Activated CD8-positive, alpha-beta memory T cell treated with anti-CD3 and anti-CD28 coated beads for 1 hour (primary cell): ENCODE measurements around the gene CAMK2B.

Experiments
- DNase-seq, 2 donors: peaks; one replicate each; pipeline ENCODE4 v3.0.0-alpha.2; 2020; ENCODE audit warnings: low read depth in 1 of 2; ENCODE audit errors: extremely low read depth in 1 of 2

The CAMK2B gene

DNA sequence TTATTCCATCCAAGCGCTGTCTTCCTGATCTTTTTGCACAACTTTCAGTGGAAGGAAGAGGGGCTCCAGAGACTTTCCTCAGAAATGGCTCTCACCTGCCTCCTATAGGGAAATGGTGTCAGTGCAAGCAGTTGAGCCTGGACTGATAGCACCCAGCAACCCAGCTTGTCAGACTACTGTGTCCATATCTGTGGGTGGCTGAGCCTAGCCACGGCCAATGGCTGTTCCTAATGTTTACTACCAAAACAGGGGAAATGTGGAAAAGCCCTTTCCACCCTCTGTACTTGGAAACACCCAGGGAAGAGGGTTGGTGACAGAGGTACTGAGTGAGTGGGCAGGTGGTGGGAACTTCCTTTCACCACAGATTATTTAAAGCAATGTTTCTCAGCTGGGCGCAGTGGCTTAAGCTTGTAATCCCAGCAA, 128.9 kb downstream of the CAMK2B start:
- no peak for DNase-seq

DNA sequence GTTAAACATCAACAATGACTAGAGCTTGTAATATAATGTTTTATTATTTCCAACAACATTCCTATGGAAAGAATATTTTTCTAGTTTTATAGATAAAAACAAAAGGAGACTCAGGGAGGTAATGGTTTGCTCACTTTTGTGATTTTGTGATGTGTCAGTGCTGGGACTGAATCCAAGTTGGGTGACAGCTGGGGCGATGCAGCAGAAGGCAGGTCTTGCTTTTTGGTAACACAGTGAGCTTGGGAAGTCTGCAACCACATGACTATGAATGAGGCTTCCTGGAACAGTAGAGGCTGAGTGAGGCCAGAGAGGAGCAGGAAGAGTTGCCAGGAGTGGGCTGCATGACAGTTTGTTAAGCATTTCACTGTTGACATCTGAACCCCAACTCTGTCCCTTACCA, 129.5 kb downstream of the CAMK2B start:
- no peak for DNase-seq

DNA sequence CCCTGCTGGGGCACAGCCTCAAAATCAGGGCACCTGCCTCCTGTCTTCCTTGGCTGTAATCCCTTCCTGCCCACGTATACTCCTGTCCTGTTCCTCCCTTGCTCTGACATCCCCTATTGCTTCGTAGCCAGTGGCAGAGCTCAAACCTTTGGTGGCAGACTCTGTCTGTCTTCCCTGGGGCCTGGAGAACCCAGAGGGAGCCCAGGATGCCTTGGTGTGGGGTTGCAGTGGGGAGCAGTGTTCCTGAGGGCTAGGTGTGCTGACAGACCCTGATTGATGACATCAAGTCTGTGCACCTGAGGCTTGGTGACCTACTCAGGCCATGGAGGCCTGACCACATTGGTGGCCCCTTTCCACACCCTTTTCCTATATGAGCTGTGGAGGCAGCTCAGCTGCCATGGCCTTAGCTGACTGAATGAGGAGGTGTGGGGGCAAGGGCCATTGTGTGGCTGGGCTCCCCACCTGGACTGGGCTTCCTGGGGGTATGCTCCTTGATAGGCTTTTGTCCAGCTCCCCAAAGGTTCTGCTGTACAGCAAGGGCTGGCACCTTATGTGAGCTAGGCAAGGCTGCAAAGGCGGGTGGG, 130.7 kb downstream of the CAMK2B start:
- no peak for DNase-seq

DNA sequence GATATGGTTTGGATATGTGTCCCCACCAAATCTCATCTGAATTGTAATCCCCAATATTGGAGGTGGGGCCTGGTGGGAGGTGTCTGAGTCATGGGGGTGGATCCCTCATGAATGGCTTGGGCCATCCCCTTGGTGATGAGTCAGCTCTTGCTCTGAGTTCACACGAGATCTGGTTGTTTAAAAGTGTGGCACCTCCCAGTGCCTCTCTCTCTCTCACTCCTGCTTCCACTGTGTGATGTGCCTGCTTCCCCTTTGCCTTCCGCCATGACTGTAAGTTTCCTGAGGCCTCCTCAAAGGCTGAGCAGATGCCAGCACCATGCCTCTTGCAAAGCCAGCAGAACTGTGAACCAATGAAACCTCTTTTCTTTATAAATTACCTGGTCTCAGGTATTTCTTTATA, 131.3 kb downstream of the CAMK2B start:
- no peak for DNase-seq

DNA sequence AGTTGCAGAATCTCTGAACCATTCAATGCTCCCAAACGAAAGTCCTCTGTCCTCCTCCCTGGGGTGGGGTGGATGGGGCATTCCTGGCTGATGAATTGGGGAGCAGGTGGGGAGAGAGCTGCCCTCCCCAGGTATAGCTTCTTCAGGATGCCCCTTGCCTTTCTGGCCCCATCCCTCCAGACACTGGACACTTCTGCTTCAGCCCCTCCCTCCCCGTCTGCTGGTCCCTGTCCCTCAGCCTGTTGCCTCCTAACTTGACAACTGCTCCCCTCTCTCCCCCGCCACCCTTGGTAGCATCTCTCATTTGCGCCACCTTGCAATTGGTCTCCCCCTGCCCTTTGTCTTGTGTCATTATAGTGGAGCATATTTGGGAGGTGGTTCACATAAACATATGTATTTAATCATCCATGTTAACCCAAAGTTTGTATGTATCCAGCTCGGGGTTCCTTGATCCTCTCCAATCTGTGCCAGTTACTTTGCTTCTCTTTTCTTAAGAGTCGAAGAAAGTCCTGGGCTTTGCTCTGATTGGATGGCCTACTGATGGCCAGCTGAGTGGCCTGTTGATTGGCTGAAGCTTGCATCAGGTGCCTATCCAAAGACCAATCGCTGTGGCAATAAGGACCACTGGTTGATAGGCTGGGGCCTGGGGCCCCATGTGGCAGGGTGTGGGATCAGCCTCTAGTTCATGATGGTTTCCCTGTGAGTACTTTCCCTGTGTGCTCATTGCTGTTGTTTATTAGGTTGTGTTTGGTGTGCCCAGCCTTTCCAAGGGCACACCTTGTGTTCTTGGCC, 132.2 kb downstream of the CAMK2B start:
- DNase-seq, result no peak

DNA sequence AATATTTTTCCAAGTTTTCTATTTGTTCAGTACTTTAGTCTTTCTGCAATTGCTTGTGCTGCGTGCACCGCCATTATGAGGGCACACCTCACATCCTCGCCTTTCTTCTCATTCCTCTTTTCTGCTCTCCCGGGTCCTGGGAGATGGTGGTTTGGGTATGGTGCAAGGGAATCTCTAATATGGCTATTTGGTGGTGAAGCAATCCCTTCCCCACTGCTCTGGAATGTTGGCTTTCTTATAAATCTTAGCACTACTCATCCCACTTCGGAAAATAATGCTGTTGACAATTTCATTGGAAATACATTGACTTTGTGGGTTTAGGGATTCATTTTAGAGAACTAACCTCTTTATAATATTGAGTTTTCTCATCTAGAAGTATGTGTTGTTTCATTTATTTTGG, 134.2 kb downstream of the CAMK2B start:
- DNase-seq, result no peak

DNA sequence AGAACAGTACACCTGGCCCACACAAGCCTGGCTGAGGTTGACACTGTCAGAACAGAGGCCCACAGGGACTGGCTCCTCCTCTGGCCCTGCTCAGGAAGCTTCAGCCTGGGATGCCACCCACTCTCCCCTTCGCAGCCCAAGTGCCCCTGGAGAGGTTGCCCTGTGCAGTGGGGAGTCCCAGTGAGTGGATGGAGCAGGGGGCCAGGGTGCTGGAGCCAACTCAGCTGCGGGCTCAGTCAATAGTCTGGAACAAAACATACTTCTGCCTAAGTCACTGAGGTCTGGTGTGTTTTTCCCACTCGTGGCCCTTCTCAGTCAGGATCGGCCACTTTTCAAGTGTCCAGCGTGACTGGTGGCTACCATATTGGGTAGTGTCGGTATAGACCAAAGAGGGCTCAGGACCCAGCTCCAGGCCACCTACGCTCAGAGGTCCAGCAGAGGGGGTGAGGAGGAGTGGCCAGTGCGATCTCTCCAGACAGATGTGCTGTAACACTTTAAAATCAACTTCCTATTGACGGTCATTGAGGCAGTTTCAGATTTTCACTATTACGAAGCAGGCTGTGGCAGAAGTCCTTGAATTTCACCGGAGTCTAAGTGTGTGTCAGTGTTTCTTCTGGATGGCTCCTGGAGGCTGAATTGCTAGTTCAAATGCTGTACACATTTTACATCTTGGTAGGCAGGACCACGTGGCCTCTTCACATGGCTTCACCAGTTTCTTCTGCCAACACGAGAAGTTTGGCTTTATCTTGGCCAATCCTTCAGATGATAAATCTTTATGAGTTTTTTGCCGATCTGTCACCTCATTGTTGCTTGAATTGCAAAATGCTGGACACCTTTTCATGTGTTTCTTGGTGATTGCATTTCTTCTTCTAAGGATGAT, 135.2 kb downstream of the CAMK2B start:
- DNase-seq, result no peak

DNA sequence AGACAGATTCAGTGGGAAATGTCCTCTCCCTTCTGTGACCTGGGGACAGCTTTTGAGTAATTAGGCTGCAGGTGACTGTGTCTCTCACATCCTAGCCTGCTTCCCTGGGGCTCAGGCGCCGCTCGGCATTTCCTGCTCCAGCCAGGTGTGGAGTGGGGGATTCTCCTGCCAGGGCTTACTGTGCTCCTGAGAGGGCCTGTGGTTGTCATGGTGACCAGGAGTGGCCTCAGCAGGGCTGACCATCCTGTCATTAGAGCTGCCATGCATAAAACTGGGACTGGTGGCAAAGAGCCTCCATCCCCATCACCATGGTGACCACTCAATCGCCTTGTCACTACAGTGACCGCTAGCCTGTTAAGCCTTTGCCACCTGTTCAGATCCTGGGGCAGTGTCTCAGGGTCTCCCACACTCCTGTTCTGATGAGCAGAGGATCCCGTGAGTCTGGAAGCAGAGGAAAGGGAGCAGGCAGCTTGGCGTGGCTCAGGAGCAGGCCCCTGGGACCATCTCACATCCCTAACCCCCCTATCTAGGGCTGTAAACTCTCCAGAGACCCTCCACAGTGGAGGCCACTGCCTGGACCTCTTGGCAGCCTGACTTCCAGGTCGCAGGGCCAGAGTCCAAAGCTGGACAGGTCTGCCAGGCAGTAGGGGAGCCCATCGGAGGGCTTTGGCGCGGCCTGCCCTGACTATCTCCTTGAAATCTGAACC, 136.0 kb downstream of the CAMK2B start, which contains the start of gene GCK:
Gene GCK, minus strand, starts transcription at position 154 of the 707 bp plus-strand sequence. CDS start 486 bp downstream, outside the sequence.
- DNase-seq, result no peak

DNA sequence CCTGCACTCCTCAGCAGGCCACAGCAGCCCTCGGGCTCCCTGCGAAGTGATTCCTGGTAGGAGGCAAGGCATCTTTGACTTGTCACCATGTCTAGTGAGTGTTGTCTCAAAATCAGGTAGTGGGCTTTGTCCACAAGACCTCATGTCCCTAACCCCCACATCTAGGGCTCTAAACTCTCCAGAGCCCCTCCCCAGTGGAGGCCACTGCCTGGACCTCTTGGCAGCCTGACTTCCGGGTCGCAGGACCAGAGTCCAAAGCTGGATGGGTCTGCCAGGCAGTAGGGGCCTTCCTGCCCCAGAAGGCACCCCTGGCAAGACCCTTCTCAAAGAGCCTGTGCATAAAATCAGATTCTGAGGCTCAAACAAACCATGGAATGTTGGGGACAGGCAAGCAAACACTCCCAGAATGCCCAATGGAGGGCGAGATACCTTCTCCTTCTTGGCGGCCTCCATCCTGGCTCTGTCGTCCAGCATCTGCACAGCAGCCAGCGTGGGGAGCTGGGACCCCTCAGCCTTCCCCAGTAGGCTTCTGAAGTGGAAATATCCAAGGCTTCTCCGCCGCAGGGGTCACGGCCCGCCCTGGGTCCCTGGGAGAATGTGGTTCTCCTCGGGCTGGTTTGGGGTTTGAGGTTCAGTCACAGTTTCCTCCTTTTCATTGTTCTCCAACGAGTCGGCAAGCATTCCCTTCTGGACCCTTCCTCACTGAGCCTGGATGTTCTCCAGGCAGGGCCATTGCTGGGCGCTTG, 136.7 kb downstream of the CAMK2B start:
- DNase-seq, result no peak

DNA sequence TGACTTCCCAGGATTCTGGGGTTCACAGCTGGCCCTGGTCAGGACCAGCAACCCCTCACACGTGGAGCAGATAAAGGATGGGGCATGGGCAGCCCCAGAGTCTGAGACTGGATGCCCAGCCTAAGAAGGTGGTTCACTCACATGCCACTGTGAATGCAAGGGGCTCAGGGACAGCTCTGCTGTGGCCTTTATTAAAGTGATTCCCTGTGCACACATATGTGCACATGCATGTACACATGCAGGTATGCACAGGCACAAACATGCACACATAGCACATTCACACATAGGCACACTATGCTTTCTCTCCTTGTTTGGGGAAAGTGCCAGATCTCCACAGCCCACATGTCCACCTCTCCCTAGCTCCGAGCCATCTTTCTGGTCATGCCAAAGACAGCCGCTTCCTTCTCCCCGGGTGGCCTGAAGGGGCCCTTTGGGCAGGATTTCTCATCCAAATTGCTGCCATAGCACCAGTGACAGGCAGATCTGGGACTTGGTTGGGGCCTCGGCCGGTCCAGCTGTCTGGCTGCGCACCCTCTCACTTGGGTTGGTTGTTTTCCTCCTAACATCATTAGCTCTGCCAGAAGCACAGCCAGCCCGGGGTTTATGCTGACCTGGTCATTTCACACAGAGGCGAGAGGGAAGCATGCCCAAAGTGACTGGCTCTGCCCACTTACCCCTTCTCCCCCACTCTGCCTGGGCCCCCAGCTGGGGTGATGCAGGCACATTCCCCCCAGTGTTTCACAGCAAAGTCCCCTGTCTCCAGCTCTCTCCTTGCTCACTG, 137.6 kb downstream of the CAMK2B start:
- no peak for DNase-seq

DNA sequence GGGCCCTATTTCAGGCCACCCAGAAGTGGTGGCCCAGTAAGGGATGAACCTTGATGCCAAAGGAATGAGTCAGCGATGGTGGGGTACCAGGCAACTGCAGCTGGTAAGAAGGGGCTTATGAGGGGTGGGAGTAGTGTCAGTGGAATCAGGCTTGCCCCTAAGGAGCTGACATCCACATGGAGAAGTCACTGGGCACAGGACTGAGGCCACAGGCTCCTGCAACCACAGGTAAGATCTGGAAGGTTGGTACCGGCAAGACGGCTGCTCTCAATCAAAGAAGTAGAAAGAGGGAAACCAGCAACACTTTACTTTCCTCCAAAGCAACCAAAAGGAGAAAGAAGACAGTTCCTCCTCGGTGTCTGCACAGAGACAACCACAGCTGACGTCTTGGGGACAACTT, 138.7 kb downstream of the CAMK2B start:
- DNase-seq, result no peak

DNA sequence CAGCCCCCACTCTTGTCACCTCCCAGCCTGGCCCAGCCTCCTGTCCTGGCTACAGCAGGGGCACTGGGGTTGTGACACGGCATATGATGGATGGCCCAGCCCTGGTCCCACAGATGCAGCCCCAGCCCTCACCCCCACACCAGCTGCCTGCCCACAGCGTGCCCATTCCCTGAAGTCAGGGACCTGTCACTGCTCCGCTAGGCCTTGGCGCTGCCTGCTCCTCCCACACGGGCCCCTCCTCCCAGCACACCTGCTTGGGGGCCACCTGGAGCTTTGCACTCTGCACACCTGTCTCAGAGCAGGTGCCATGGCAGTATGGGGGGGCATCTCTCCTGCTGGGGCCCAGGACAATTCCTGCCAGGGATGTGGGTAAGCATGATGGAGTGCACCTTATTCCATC, 139.7 kb downstream of the CAMK2B start:
- DNase-seq, result no peak

DNA sequence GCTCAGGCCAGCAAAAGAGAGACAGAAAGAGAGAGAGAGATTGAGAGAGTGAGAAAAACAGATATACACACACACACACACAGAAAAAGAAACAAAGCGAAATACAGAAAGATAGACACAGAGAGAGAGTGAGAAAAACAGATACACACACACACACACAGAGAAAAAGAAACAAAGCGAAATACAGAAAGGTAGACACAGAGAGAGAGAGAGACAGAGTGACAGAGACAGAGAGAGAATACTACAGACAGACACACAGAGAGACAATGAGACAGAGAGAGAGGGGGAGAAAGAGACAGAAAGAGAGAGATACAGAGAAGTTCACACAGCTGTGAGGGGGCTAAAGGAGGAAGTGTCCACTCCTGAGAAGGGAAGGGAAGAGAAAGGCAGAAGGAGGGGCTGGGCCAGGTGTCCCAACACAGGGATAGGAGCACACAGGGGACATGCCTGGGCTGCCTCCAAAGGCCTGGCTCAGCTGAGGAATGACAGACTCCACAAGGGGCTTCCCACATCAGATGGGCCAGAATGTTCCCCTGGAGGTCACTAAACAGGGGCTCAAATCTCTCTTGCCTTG, 140.4 kb downstream of the CAMK2B start:
- no peak for DNase-seq

DNA sequence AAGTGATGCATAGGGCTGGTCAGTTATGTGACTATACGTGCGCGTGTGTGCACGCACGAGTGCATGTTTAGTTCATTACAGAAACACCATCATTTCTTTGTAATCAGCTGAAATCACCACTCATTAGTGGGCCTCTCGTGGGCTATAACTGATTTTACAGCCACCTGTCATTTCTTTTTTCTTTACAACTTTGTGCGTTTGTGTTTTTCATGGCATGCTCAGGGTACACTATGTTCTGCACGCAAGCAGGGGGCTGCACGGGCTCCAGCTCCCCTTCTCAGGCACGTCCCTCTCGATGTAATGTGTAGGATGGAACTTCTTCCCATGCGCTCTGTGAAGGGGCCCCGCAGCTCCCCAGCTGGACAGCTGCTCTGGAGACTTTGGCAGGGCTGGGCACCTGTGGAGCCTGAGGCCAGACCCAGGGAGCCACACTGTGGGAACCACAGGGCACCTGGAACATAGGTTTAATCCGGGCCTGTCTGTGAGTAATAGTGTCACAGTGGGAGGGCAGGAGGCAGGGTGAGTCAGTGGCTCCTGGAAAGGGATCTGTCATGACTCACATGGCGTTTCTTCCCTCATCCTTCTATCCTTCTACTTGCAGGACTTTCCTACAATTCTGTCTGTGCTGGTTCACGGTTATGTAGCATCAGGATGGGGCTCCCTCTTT, 141.1 kb downstream of the CAMK2B start:
- DNase-seq, result no peak

DNA sequence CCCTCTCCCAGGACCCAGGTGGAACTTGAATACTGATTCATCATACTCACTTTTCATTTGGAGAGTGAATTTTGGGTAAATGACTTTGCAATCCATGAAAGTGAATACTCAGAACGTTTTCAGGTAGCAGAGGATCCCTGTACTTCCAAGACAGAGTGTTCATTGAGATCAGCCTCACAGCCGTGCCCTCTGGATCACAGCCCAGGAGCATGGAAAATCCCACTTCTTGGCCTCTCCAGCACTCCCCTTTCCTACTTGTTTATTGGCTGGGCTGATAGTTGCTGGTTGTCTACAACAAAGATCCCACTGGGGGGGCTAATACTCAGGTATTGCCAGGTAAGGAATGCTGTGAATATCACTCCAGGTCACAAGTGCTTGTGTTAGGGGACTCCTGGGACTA, 142.0 kb downstream of the CAMK2B start:
- no peak for DNase-seq

DNA sequence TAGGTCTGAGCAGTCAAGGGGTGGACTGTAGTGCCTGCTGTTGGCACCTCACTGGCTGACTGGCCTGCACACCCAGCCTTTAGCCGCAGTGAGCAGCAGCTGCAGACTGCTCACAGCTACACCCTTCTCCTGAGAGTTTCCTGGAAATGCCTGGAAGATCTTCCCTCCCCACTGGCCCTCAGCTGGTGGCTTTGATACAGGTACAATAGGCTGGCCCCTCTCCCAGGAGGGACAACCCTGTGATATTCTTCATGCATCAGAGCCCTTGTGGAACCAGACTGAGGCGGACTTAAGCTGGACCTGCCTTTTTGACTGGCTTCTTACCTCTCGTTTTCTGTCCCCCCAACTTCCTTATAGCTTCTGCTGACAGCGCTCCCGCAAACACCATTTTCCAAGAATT, 142.6 kb downstream of the CAMK2B start:
- no peak for DNase-seq

DNA sequence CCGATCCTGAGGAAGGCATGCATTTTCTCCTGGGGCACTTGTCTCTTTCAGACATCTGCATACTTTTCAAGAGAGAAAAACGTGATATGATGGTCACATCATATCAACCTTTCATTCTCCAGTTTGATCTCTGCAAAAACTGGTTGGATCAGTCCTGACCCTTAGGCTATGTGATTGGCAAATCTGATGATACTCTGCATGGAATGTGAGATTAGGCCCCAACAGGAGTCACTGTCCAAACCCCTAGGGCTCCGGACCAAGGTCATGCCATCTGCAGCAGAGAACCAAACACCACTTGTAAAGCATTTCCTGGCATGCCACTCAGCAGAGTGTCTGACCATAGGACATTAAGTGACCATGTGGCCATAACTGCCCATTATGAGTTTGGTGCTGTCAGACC, 144.8 kb downstream of the CAMK2B start:
- DNase-seq, result no peak

DNA sequence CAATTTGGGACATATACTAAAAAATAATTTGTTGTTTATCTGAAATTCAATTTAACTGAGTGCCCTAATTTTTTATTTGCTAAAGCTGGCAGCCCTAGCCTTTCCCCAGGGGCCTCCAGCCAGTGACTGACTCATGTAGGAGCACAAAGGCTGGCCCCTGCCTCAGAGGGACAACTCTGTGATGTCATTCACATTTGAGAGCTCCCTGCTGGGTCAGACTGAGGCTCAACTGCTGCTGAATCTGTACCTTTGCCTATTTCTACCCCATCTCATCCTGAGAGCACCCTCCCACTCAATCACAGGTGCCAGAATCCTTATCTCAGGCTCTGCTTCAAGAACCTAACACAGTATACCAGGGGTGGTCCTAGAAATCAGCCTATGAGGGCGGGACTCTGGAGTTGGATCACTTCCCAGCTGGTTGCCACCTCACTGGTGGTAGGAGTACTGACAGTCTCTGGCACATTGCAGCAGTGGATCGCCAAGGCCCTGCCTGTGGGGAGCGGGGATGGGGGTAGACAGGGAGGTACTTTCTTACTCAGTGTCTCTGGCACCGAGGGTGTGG, 147.7 kb downstream of the CAMK2B start:
- no peak for DNase-seq
